Measurements from ENCODE around the gene RRBP1. TPM values are rescaled to one million over a fixed set of nuclear protein-coding genes. Genes with fewer than 3 reads are reported as not detected.

The RRBP1 gene
- total RNA-seq, 1 donor from 2014 or later = 459 TPM

- no peak overlapping the region for H3K4me3 Mint-ChIP-seq (ENCODE audit: unreplicated experiment)
- no peaks in the 10 kb centered on the region for H3K4me1 Mint-ChIP-seq (ENCODE audit: low read depth)
- H3K9me3 Mint-ChIP-seq (ENCODE audit: low read depth) = peaks cover 28% of the 10 kb centered on the region
- no peak for DNase-seq (ENCODE audit: low spot score)
- no peak for TF ChIP-seq CTCF (IDR thresholded peaks at IDR 0.05)
- no peak overlapping the region for H3K27ac Mint-ChIP-seq (ENCODE audit: unreplicated experiment)
- peaks cover 6% of the 10 kb centered on the region for H3K27me3 Mint-ChIP-seq (ENCODE audit: low read depth)
- peaks cover 9% of the 10 kb centered on the region for H3K36me3 Mint-ChIP-seq (ENCODE audit: low read depth)
Observed at GRCh38 chr20:17690144-17690543, 8.1 kb upstream of the RRBP1 start.

GRCh38 chr20:17688965-17689364 is 6.9 kb upstream of the RRBP1 start:
- Mint-ChIP-seq H3K9me3 (ENCODE audit: low read depth) (peaks cover 28% of the 10 kb centered on the region), H3K4me3 (ENCODE audit: unreplicated experiment) (no peak overlapping the region), H3K4me1 (ENCODE audit: low read depth) (no peaks in the 10 kb centered on the region), H3K27me3 (ENCODE audit: low read depth) (peaks cover 14% of the 10 kb centered on the region), H3K36me3 (ENCODE audit: low read depth) (peaks cover 9% of the 10 kb centered on the region), H3K27ac (ENCODE audit: unreplicated experiment) (no peak overlapping the region)
- no peak for TF ChIP-seq CTCF (IDR thresholded peaks at IDR 0.05)
- DNase-seq (ENCODE audit: low spot score) = no peak

GRCh38 chr20:17687800-17688199 is 5.8 kb upstream of the RRBP1 start:
- H3K9me3 Mint-ChIP-seq (ENCODE audit: low read depth) = peaks cover 28% of the 10 kb centered on the region
- TF ChIP-seq CTCF (IDR thresholded peaks at IDR 0.05) = no peak
- H3K27me3 Mint-ChIP-seq (ENCODE audit: low read depth) = peaks cover 16% of the 10 kb centered on the region
- no peak for DNase-seq (ENCODE audit: low spot score)
- no peak overlapping the region for H3K27ac Mint-ChIP-seq (ENCODE audit: unreplicated experiment)
- peaks cover 9% of the 10 kb centered on the region for H3K36me3 Mint-ChIP-seq (ENCODE audit: low read depth)
- H3K4me3 Mint-ChIP-seq (ENCODE audit: unreplicated experiment) = no peak overlapping the region
- H3K4me1 Mint-ChIP-seq (ENCODE audit: low read depth) = peaks cover 4% of the 10 kb centered on the region

GRCh38 chr20:17685168-17685567 is 3.1 kb upstream of the RRBP1 start:
- no peak overlapping the region for H3K4me3 Mint-ChIP-seq (ENCODE audit: unreplicated experiment)
- DNase-seq (ENCODE audit: low spot score) = no peak
- peaks cover 9% of the 10 kb centered on the region for H3K36me3 Mint-ChIP-seq (ENCODE audit: low read depth)
- no peak overlapping the region for H3K27ac Mint-ChIP-seq (ENCODE audit: unreplicated experiment)
- H3K9me3 Mint-ChIP-seq (ENCODE audit: low read depth) = peaks cover 17% of the 10 kb centered on the region
- H3K27me3 Mint-ChIP-seq (ENCODE audit: low read depth) = peaks cover 16% of the 10 kb centered on the region
- peaks cover 10% of the 10 kb centered on the region for H3K4me1 Mint-ChIP-seq (ENCODE audit: low read depth)
- TF ChIP-seq CTCF (IDR thresholded peaks at IDR 0.05) = no peak

- DNase-seq (ENCODE audit: low spot score) = no peak
- no peak for TF ChIP-seq CTCF (IDR thresholded peaks at IDR 0.05)
- Mint-ChIP-seq H3K27me3 (ENCODE audit: low read depth) (peaks cover 16% of the 10 kb centered on the region), H3K4me3 (ENCODE audit: unreplicated experiment) (no peak overlapping the region), H3K4me1 (ENCODE audit: low read depth) (peaks cover 19% of the 10 kb centered on the region), H3K27ac (ENCODE audit: unreplicated experiment) (no peak overlapping the region), H3K9me3 (ENCODE audit: low read depth) (peaks cover 12% of the 10 kb centered on the region), H3K36me3 (ENCODE audit: low read depth) (peaks cover 15% of the 10 kb centered on the region)
Observed at GRCh38 chr20:17684077-17684888, 2.2 kb upstream of the RRBP1 start.
